Measurements from ENCODE around the gene BRIP1.

DNA sequence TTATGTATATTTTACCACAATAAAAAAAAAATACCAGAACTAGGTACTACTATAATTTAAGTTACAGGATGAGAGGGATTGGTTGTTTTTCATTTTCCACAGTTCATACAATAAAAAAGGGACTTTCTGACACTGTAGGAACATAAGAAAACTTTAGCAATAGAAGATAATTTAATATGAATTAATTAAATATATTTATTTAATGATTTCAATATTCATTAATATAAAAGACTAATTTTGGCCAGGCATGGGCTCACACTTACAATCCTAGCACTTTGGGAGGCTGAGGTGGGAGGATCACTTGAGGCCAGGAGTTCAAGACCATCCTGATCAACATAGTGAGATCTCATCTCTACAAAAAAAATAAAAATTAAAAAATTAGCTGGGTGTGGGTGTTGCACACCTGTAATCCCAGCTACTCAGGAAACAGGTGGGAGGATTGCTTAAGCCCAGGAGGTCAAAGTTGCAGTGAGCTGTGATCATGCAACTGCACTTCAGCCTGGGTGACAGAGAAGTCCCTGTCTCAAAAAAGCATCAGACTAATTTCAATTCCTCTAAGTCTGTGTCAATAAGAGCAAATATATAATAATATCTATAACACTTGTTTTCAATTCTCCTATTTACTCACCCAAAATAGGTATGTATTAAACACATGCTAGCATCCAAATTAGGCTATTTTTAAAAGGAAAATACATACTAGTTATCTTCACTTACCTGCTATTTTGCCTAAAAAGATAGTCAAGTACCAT, 79.6 kb downstream of the BRIP1 start:
- TF ChIP-seq POLR2A (IDR thresholded peaks at IDR 0.05; ENCODE audit: extremely low read depth, insufficient read length), result no peak
- TF ChIP-seq, protein P1, sequence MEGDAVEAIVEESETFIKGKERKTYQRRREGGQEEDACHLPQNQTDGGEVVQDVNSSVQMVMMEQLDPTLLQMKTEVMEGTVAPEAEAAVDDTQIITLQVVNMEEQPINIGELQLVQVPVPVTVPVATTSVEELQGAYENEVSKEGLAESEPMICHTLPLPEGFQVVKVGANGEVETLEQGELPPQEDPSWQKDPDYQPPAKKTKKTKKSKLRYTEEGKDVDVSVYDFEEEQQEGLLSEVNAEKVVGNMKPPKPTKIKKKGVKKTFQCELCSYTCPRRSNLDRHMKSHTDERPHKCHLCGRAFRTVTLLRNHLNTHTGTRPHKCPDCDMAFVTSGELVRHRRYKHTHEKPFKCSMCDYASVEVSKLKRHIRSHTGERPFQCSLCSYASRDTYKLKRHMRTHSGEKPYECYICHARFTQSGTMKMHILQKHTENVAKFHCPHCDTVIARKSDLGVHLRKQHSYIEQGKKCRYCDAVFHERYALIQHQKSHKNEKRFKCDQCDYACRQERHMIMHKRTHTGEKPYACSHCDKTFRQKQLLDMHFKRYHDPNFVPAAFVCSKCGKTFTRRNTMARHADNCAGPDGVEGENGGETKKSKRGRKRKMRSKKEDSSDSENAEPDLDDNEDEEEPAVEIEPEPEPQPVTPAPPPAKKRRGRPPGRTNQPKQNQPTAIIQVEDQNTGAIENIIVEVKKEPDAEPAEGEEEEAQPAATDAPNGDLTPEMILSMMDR (IDR thresholded peaks at IDR 0.05; ENCODE audit: low read depth, low read length), result no peak

All from NB4 (cell line).